ENCODE data around the gene LYRM4.
"Not testable (repeated sequence)": the region's sequence is repeated elsewhere in the genome, so short reads cannot be mapped to it uniquely, and the experiment has no call there.

LYRM4 gene

DNA sequence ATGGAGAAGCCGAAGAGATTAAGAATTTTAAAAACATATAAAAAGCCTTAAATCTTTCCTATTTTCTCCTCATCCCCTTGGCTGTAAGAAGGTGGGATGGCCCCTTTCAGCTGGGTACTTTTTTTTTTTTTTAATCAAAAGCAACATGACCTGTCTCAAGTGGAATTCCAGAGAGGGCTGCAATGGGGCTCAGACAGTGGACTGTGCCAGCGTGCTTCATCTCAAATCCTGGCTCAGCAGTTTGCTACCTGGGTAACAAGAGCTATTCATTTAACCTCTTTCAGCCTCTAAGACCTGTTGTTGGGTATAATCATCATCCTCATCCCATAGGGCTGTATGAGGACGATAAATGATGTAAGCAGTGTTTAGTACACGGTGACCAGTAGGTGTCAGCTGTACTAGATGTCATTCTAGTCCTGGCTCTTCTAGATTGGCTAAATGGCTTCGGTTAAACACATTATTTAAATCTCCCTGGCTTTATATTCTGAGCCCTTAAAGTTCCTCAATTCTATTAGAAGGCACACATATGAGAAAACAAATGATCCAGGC is 182.6 kb downstream of the LYRM4 start:
- Histone ChIP-seq H3K36me3 (ENCODE audit: control insufficient read depth, insufficient read depth, low read length) (no peaks in the 10 kb centered on the region), H3K9ac (ENCODE audit: low read length) (no peak overlapping the region), H3K4me1 (ENCODE audit: control insufficient read depth, insufficient read depth, low read length) (no peaks in the 10 kb centered on the region), H3K27me3 (ENCODE audit: control insufficient read depth, insufficient read depth, low read length) (no peaks in the 10 kb centered on the region), H3K27ac (ENCODE audit: low read depth, low read length) (no peak overlapping the region), H3K4me3 (ENCODE audit: low read length) (no peak overlapping the region)

DNA sequence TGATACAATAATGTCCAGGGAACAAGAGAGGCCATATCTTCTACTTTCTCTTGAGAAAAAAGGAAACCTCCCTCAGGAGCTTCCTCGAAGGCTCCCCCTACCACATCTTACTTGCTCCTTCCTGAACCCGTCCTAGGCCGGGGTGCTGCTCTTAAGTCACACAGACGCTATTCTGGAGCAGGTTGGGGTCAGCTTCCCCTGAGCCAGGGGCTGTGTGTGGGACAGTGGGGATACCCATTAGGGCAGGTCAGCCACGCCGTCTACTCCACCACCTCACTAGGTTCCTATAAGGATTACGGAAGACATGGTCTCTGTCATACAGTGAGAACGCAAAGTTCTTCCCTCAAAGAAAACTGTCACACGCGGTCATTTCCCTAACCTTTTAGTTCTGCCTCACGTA is 183.8 kb downstream of the LYRM4 start:
- no peaks in the 10 kb centered on the region for H3K27me3 ChIP-seq (ENCODE audit: control insufficient read depth, insufficient read depth, low read length)

GRCh38 chr6:5073992-5074391 is 186.8 kb downstream of the LYRM4 start:
- Histone ChIP-seq H3K4me3 (ENCODE audit: low read length) (no peak overlapping the region), H3K36me3 (ENCODE audit: control insufficient read depth, insufficient read depth, low read length) (no peaks in the 10 kb centered on the region), H3K4me1 (ENCODE audit: control insufficient read depth, insufficient read depth, low read length) (no peaks in the 10 kb centered on the region), H3K9ac (ENCODE audit: low read length) (no peak overlapping the region), H3K27ac (ENCODE audit: low read depth, low read length) (no peak overlapping the region), H3K27me3 (ENCODE audit: control insufficient read depth, insufficient read depth, low read length) (no peaks in the 10 kb centered on the region)

More for the DNA sequence above, 183.8 kb downstream of the LYRM4 start:
- Histone ChIP-seq H3K36me3 (ENCODE audit: control insufficient read depth, insufficient read depth, low read length) (no peaks in the 10 kb centered on the region), H3K9ac (ENCODE audit: low read length) (no peak overlapping the region), H3K27ac (ENCODE audit: low read depth, low read length) (no peak overlapping the region), H3K4me1 (ENCODE audit: control insufficient read depth, insufficient read depth, low read length) (no peaks in the 10 kb centered on the region), H3K4me3 (ENCODE audit: low read length) (no peak overlapping the region)

- Histone ChIP-seq H3K9ac (ENCODE audit: low read length) (no peak overlapping the region), H3K36me3 (ENCODE audit: control insufficient read depth, insufficient read depth, low read length) (no peaks in the 10 kb centered on the region), H3K4me3 (ENCODE audit: low read length) (no peak overlapping the region), H3K4me1 (ENCODE audit: control insufficient read depth, insufficient read depth, low read length) (no peaks in the 10 kb centered on the region), H3K27me3 (ENCODE audit: control insufficient read depth, insufficient read depth, low read length) (no peaks in the 10 kb centered on the region), H3K27ac (ENCODE audit: low read depth, low read length) (no peak overlapping the region)
These were observed 188.3 kb downstream of the LYRM4 start for GRCh38 chr6:5072440-5072839.

DNA sequence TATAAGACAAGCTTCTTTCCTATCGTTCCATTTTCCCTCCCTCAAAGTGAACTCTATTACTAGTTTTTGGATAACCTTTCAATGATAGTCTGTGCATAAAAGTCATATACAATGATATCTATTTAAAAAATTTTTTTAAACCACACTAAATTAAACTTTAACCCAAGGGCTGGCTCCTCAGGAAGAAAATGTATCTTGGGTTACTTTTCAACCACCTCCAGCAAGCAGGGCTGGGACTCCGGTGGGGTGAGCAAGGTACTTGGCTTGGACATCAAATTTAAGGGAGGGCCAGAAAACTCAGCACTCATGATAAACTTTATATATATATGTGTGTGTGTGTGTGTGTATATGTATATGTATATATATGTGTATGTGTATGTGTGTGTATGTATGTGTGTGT is 189.5 kb downstream of the LYRM4 start:
- Histone ChIP-seq H3K4me3 (ENCODE audit: low read length) (no peak overlapping the region), H3K36me3 (ENCODE audit: control insufficient read depth, insufficient read depth, low read length) (no peaks in the 10 kb centered on the region), H3K4me1 (ENCODE audit: control insufficient read depth, insufficient read depth, low read length) (no peaks in the 10 kb centered on the region), H3K27ac (ENCODE audit: low read depth, low read length) (no peak overlapping the region), H3K27me3 (ENCODE audit: control insufficient read depth, insufficient read depth, low read length) (no peaks in the 10 kb centered on the region), H3K9ac (ENCODE audit: low read length) (no peak overlapping the region)

DNA sequence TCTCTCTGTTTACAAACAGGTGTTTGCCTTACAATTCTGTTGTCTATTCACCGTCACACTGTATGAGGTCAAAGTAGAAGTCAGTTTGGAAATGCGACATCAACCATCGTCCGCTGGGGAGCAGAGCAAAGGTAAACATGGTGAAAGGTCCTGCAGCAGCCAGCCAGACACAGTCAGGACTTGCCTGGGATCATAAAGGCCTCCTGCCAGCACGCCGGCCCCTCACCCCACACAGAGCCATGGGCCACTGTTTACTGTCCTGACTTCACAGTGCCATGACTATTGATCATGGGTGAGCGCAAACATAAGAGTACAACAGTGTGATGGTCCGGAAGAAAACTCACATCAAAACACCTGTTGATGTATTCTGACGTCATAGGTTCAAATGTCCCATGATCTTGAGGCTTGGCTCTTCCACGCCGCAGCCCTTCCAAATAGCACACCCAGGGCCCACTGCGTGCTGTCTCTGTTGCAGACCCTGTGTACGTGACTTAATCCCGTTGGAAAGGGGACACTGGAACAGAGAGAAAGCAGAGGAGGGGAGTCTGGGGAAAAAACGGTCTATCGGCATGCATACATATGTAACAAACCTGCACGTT is 192.5 kb downstream of the LYRM4 start:
- Histone ChIP-seq H3K4me1 (ENCODE audit: control insufficient read depth, insufficient read depth, low read length) (no peaks in the 10 kb centered on the region), H3K27ac (ENCODE audit: low read depth, low read length) (no peak overlapping the region)

DNA sequence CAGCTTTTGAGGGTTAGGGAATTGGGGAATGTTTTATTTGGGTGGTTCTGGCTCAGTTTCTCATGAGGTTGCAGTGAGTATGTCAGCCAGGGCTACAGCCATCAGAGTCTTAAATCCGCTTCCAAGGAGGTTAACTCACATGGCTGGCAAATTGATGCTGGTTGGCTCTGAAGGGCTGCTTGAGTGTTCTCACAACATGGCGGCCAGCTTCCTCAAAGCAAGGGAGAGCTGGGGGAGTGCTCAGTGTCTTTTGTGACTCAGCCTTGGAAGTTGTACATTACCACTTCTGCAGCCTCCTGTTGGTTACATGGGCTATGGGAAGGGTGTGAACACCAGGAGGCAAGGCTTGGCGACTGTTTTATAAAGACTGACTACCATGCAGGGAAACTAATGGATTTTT is 193.4 kb downstream of the LYRM4 start:
- Histone ChIP-seq H3K4me1 (ENCODE audit: control insufficient read depth, insufficient read depth, low read length) (no peaks in the 10 kb centered on the region), H3K4me3 (ENCODE audit: low read length) (no peak overlapping the region), H3K36me3 (ENCODE audit: control insufficient read depth, insufficient read depth, low read length) (no peaks in the 10 kb centered on the region), H3K9ac (ENCODE audit: low read length) (no peak overlapping the region), H3K27ac (ENCODE audit: low read depth, low read length) (no peak overlapping the region), H3K27me3 (ENCODE audit: control insufficient read depth, insufficient read depth, low read length) (no peaks in the 10 kb centered on the region)

More for the DNA sequence above, 192.5 kb downstream of the LYRM4 start:
- H3K36me3 ChIP-seq (ENCODE audit: control insufficient read depth, insufficient read depth, low read length), result no peaks in the 10 kb centered on the region
- no peak overlapping the region for H3K9ac ChIP-seq (ENCODE audit: low read length)
- no peaks in the 10 kb centered on the region for H3K27me3 ChIP-seq (ENCODE audit: control insufficient read depth, insufficient read depth, low read length)
- no peak overlapping the region for H3K4me3 ChIP-seq (ENCODE audit: low read length)

DNA sequence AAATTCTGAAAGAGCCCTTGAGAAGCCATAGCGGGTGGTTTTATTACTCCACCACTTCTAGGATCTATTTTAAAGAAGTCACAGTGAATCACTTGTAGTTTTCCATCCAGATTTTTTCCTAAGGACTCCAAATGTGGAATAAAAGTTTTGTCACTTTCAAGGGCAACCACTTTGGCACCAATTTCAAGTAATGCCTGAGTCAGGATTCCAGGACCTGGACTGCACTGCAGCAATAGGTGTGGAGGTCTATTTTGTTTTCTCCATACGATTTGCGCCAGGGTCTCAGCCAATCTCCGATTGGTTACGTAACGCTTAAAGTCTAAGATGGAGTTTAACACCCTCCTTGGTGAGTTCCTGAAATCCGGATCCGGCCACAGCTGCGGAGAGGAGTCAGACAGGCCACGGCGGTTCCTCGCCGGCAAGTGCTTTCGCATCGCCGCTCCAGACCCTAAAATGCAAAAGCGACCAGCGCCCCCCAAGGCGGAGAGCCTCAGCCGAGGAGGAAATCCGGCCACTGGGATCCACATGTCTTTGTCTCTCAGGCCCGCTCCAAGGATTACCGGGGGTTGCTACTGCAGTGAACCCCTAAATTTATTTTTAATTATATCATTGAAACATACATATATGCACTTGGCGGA is 194.2 kb downstream of the LYRM4 start:
- no peaks in the 10 kb centered on the region for H3K36me3 ChIP-seq (ENCODE audit: control insufficient read depth, insufficient read depth, low read length)
- H3K27me3 ChIP-seq (ENCODE audit: control insufficient read depth, insufficient read depth, low read length), result no peaks in the 10 kb centered on the region
- H3K4me3 ChIP-seq (ENCODE audit: low read length), result no peak overlapping the region
- H3K9ac ChIP-seq (ENCODE audit: low read length), result no peak overlapping the region
- H3K27ac ChIP-seq (ENCODE audit: low read depth, low read length), result no peak overlapping the region
- H3K4me1 ChIP-seq (ENCODE audit: control insufficient read depth, insufficient read depth, low read length), result no peaks in the 10 kb centered on the region

DNA sequence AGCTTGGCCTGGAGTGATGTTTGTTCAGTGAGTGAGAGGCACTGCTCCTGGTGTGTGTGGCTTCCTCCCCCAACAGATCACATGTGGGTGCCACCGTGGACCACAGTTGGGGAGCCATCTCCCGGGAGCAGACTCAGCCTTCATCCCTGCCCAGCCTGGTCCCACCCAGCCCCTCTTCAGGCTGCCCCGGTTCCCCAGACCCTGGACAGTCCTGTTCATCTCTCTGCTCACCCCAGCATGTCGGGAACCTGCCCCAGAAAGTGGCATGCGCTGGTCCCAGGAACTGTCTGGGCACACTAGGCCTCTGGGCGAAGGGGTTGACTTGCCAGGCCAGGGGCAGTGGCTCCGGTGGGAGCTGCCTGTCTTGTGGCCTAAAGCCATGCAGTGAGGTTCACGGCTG is 197.1 kb downstream of the LYRM4 start:
- Histone ChIP-seq H3K4me1 (ENCODE audit: control insufficient read depth, insufficient read depth, low read length) (no peaks in the 10 kb centered on the region), H3K27me3 (ENCODE audit: control insufficient read depth, insufficient read depth, low read length) (no peaks in the 10 kb centered on the region)

DNA sequence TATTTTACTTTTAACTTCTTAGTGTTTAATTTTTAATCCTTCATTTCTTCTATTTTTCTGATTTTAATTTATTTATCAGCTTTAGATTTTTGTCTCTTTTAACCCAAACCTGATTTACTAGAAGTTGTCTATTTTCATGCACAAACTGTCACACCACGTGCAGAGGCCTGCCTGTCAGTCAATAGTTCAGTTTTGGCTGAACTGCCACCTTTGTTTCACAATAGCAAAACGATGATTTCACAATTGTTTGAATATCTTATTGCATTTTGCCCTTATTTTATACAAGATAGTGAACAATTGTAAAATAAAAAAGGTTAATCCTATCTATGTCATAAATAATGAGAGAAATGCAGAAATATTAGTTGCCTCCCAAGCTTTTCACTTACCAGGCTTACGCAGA is 199.6 kb downstream of the LYRM4 start:
- Histone ChIP-seq H3K4me3 (ENCODE audit: low read length) (no peak overlapping the region), H3K27me3 (ENCODE audit: control insufficient read depth, insufficient read depth, low read length) (no peaks in the 10 kb centered on the region), H3K4me1 (ENCODE audit: control insufficient read depth, insufficient read depth, low read length) (no peaks in the 10 kb centered on the region), H3K36me3 (ENCODE audit: control insufficient read depth, insufficient read depth, low read length) (no peaks in the 10 kb centered on the region), H3K9ac (ENCODE audit: low read length) (no peak overlapping the region), H3K27ac (ENCODE audit: low read depth, low read length) (no peak overlapping the region)

More for the DNA sequence above, 197.1 kb downstream of the LYRM4 start:
- Histone ChIP-seq H3K36me3 (ENCODE audit: control insufficient read depth, insufficient read depth, low read length) (no peaks in the 10 kb centered on the region), H3K4me3 (ENCODE audit: low read length) (no peak overlapping the region), H3K9ac (ENCODE audit: low read length) (no peak overlapping the region), H3K27ac (ENCODE audit: low read depth, low read length) (no peak overlapping the region)

DNA sequence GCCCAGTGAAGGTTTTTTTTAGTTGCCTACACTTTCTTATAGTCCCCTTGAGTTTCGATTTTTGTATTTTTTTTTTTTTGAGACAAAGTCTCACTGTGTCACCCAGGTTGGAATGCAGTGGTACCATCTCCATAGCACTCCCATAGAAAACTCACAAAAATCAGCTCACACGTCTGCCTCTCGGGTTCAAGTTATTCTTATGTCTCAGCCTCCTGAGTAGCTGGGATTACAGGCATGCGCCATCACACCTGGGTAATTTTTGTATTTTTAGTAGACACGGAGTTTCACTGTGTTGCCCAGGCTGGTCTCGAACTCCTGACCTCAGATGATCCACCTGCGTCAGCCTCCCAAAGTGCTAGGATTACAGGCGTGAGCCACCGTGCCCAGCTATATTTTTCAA is 200.3 kb downstream of the LYRM4 start:
- not testable (repeated sequence) for H3K9ac ChIP-seq (ENCODE audit: low read length); H3K27me3 ChIP-seq (ENCODE audit: control insufficient read depth, insufficient read depth, low read length); H3K4me3 ChIP-seq (ENCODE audit: low read length); H3K4me1 ChIP-seq (ENCODE audit: control insufficient read depth, insufficient read depth, low read length); H3K27ac ChIP-seq (ENCODE audit: low read depth, low read length); H3K36me3 ChIP-seq (ENCODE audit: control insufficient read depth, insufficient read depth, low read length)

DNA sequence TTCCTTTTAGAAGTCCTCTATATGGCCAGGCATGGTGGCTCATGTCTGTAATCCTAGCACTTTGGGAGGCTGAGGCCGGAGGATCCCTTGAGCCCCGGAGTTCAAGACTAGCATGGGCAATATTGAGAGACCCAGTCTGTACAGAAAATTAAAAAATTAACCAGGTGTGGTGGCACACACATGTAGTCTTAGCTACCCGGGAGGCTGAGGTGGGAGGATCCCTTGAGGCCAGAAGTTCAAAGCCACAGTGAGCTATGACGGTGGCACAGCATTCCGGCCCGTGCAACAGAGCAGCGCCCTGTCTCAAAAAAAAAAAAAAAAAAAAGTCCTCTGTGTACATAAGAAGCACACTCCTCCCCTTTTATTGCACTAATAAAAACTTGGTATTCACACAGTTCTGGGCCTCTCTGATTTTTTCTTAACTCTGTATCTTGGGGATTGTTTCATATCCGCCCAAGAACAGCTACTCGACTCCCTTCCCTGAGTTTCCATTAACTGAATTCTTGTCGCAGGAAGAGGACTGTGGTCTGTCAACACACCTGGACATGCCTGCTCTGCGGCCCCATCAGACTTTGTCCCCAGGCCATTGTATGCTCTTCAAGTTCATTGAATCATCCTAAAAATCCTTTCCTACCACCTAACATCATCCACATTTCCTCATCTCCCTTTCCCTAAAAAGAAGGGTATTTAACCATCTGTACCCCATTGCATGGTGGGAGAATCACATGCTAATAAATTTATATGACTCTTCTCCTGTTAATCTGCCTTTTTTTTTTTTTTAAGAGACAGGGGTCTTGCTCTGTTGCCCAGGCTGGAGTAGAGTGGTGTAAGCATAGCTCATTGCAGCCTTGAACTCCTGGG is 201.5 kb downstream of the LYRM4 start:
- H3K36me3 ChIP-seq (ENCODE audit: control insufficient read depth, insufficient read depth, low read length), result no peaks in the 10 kb centered on the region
- H3K4me3 ChIP-seq (ENCODE audit: low read length), result no peak overlapping the region
- no peaks in the 10 kb centered on the region for H3K4me1 ChIP-seq (ENCODE audit: control insufficient read depth, insufficient read depth, low read length)
- no peak overlapping the region for H3K9ac ChIP-seq (ENCODE audit: low read length)
- H3K27me3 ChIP-seq (ENCODE audit: control insufficient read depth, insufficient read depth, low read length), result no peaks in the 10 kb centered on the region
- no peak overlapping the region for H3K27ac ChIP-seq (ENCODE audit: low read depth, low read length)

Measured in rectal smooth muscle tissue (tissue), 1 donor.